Epithelial cell of proximal tubule (primary cell): Measurements from ENCODE around the gene NUDT14. TPM values are rescaled to one million over a fixed set of nuclear protein-coding genes. Genes with fewer than 3 reads are reported as not detected.

ENCODE experiments used
- DNase-seq: peaks from one replicate; pipeline ENCODE4 v3.0.0-alpha.2; 2011; ENCODE audit warnings: low read depth
- H3K4me3 ChIP-seq: 2 replicates; pipeline ENCODE4 v1.5.1; 2011; ENCODE audit warnings: low read depth, mild to moderate bottlenecking, low read length
- CTCF ChIP-seq: conservative IDR thresholded peaks from 2 replicates; pipeline ENCODE4 v1.5.1; 2012; ENCODE audit warnings: low read depth, mild to moderate bottlenecking, low read length
- total RNA-seq: library from RNA; depleted of rRNA; stranded (reverse); fragments of >200 nt; gene quantifications from 2 replicates; pipeline ENCODE4 v1.2.3, GENCODE V29; 2015

Gene NUDT14
- total RNA-seq, 1 donor from 2014 or later = 30.2 TPM

GRCh38 chr14:105171004-105171673 is 10.0 kb downstream of the NUDT14 start:
- TF ChIP-seq CTCF = no peak
- no peak for DNase-seq
- no peak overlapping the region for H3K4me3 ChIP-seq

GRCh38 chr14:105169776-105170655 is 11.1 kb downstream of the NUDT14 start:
- no peak overlapping the region for H3K4me3 ChIP-seq
- TF ChIP-seq CTCF = no peak

GRCh38 chr14:105168979-105169507 is 12.1 kb downstream of the NUDT14 start:
- DNase-seq = no peak
- TF ChIP-seq CTCF = peak; percentile 42
- H3K4me3 ChIP-seq = peak overlapping the region; percentile 31

More at GRCh38 chr14:105169776-105170655, 11.1 kb downstream of the NUDT14 start:
- no peak for DNase-seq

GRCh38 chr14:105168496-105168978 is 12.6 kb downstream of the NUDT14 start, which contains the start of gene JAG2:
JAG2 (minus strand) TSS chr14:105168776; CDS start chr14:105168420, 356 bp downstream.
- no peak for TF ChIP-seq CTCF
- H3K4me3 ChIP-seq = peak within 1 kb of the TSS; percentile 50
- DNase-seq = no peak

GRCh38 chr14:105168093-105168420 is 13.1 kb downstream of the NUDT14 start:
- TF ChIP-seq CTCF = no peak
- peak overlapping the region; percentile 50 for H3K4me3 ChIP-seq
- no peak for DNase-seq

- no peak for TF ChIP-seq CTCF
- no peak for DNase-seq
- H3K4me3 ChIP-seq = peak overlapping the region; percentile 50
Observed at GRCh38 chr14:105167303-105168092, 13.6 kb downstream of the NUDT14 start.
